HG03520 (cell line): Measurements from ENCODE around the gene SMAP2.

Experiments
- ATAC-seq: cut with Tn5 transposase; IDR thresholded peaks from one replicate; pipeline ENCODE4 v1.9.1; 2021; ENCODE audit warnings: mild to moderate bottlenecking, moderate library complexity; ENCODE audit not compliant: unreplicated experiment

The SMAP2 gene

DNA sequence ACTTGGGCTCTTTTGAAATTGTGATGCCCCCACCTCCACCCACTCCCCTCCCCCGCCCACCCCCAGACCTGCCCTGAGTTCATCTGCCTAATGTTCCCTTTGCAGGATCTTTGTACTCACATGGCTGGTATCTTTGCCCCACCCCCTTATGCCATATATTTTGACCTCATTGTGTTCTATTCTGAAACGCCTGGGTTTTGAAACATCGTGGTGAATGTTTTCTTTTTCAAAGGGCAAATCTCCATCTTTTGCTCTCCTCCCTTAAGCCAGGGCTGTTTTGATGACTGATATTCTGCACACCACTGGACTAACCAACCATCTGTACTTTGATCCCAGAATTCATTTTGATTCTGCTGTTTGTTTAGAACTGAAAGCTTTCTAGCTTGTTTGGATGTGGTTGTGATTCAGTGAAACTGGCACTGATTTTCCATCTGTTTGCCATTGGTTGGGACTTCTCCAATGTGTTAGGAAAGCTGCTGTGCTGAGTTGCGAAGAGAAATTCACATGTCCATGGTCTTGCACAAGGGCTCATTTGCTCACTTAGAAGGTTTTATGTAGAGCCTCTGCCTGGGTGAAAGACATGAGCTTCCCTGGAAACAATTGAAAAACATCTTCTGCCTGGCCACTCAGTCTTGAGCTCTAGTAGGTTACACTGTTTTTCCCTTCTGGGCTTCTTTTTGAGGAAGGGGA is 16.5 kb downstream of the SMAP2 start:
- no peak for ATAC-seq

DNA sequence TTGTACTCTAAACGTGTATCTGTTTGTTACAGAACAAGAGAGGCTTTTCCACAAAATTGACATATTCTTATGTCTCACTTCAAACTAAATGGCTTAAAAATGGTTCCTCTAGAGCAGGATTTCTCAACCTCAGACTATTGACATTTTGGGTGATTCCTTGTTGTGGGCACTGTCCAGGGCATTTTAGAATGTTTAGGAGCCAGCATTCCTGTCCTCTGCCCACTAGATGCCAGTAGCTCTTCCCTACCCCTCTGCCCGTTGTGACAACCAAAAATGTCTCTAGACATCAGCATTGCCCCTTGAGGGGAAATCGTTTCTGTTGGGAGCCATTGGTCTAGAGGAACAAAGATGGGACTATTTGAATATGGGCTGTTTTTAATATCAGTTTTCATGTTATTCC is 17.3 kb downstream of the SMAP2 start:
- ATAC-seq = no peak

DNA sequence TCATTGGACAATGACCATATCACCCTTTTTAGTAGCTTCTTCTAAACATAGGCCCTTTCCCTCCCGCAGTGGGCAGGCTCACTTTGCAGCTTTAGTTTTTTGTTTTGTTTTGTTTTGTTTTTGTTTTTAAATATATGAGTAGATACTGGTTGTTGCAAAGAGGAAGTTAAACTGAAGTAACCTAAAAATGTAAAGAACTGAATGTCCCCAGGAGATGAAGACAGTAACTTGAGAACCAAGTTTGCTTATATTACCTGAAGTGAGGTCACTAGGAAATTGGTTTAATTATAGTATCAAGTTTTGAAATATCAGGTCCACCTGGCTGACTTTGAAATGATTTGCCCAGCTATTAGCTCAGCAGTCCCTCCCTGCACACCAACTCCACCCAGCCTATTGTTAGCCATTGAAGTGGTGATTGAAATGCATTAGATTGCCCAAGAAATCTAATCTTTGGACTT is 18.2 kb downstream of the SMAP2 start:
- ATAC-seq = no peak

DNA sequence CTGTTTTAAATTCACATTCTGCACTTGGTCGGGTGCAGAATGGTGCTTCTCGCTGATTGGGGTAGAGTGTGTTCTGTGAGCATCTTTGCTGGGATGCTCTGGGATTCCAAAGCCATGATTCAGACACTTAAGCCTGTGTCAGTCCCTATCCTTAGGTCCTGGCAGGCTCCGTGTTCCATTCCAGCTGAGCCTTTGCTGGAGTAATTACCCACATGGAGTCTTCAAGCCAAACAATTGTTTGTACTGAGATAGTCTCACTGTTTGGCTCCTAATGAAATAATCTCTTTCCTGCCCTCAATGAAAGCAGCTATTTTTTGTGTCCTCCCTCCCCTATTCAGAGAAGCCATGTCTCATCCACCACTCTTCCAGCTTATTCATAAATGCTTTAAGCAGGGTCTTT is 18.7 kb downstream of the SMAP2 start:
- ATAC-seq = no peak

DNA sequence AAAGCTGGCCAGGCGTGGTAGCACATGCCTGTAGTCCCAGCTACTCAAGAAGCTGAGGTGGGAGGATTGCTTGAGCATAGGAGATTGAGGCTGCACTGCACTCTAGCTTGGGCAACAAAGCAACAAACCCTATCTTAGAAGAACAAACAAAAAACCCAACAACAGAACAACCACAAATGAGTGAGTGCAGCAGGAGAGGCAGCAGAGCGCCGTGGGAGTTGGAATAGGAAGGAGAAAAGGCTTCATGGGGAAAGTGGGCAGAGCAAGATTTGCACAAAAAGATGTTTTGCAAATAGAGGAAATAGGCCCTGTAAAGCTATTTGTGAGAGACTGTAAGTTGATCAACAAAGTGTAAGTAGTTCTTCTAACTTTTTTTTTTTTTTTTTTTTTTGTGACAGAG is 19.6 kb downstream of the SMAP2 start:
- ATAC-seq = no peak

DNA sequence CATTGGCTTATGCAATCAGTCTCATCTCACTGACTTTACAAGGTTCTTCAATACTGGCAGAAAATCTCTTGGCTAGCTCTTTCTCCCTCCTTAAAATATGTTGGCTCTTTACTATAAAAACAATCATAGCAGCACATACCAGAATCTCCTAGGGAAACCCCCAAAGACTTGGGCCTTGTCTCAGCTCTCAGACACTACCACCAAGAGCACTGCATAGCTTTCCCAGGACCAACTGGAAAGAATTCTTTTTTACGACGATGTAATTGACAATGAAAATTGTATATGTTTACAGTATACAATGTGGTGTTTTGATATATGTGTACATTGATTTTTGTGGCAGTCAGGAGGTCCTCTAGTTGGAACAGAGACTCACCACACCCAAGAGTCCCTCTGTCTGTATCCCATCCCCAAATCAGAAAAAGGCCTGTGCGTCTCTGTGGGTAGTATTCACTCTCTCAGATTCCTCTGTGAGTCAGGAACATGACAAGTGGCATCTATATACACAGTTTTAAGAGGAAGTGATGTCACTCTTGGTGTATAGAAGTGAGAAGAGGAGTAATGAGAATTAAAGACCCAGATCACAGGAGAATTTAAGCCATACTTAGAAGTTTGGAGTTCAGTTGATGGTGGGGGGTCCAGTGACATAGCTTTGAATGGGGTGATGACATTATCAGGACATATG is 21.1 kb downstream of the SMAP2 start:
- ATAC-seq = no peak

DNA sequence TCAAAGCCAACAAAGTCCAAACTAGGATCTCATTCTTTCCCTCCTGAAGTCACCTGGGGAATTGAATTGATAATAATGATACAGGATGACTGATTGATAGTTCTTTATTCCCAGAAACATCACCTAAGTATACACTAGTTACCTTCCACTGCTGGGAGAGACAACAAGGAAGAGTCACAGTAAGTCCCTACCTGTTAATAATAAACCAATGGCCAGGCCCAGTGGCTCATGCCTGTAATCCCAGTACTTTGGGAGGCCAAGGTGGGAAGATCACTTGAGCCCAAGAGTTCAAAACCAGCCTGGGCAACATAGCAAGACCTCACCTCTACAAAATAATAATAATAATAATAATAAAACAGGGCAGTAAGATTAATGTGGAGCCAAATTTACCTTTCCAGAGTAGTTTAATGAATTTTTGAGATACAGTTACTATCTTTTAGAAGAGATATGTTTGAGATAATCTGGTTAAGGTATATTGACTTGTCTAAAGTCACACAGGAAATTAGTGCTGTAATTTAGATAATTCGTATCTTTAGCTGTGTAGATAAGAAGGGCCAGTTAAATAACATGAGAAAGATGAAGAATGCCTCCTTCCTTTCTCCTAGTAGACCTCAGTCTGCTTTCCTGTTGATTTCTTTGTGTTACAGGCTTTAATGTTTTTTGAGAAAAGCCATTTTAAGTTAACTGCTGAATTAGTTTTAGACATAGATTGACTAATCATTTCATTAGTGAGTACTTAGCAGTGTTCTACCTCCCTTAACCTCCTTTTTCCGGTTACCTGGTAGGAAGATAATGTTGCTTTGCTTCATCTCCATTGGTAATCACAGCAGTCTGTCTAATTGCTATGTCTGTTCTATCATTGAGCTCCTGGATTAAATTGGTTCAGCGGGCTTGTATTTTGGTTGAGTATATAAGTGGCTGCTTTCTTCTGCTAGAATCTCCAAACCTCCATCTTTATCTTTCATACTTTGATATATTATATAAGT is 22.0 kb downstream of the SMAP2 start:
- no peak for ATAC-seq

DNA sequence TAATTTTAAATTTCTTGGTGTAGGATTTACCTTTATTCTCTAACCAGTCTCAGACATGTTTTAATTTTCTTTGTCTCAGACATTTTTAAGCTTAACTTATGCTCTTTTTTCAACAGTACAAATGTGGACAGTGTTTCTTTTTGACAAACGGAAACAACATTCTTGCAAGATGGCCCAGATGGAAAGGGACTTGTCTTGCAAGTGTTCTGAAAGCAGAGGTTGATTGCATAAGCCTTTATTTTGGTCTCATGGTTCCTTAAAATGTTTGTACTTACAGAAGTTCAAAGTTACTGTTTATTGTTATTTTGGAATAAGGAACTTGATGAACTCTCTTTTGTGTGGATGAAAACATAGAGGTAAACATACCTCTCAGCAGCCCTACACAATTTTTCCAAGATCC is 22.9 kb downstream of the SMAP2 start:
- no peak for ATAC-seq

DNA sequence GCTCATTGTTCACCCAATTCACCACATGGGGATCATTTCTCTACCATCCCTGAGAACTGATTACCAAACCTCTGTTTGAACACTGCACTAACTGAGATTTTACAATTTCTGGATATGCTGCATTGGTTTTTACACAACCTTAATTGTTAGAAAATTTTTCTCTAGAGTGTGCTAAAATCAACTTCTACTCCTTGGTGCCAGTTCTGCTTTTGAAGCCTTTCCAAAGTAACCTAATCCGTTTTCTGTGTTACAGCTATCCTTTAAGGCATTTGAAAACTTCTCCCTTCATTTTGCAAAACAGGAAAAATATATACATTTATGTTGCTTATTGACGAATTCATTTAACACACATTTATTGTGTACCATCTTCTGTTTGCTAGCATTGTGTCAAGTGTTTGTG is 23.7 kb downstream of the SMAP2 start:
- ATAC-seq = no peak

DNA sequence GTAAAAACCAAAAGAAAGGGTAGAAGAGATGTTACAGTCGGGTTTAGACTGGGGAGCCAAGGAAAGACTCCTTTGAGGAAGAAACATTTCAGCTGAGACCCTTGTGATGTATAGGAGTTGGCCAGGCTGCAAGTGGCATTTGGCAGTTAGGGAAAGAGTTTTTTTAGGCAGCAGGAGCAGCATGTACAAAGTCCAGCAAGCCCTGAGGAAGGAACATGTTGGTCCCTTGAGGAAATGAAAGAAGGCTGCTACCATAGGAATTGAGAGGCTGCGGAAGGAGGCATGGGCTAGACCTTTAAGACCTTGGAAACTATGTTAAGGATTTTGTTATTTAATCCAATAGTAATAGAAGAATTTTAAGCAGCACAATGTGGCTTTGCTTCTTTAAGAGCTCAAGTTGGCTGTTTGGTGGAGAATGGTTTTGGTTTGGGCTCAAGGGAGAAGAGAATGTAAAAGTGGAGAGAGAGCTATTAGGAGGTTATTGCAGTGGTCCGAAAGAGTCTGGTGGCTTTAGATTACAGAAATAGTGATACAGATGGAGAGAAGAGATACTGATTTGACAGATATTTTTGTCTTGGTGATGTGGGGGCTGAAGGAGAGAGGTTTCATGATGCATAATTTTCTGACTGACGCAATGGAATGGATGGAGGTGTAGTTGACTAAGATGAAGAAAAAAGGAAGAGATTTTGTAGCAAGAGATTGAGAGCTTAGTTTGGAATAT is 26.6 kb downstream of the SMAP2 start:
- peak; percentile 50 for ATAC-seq

DNA sequence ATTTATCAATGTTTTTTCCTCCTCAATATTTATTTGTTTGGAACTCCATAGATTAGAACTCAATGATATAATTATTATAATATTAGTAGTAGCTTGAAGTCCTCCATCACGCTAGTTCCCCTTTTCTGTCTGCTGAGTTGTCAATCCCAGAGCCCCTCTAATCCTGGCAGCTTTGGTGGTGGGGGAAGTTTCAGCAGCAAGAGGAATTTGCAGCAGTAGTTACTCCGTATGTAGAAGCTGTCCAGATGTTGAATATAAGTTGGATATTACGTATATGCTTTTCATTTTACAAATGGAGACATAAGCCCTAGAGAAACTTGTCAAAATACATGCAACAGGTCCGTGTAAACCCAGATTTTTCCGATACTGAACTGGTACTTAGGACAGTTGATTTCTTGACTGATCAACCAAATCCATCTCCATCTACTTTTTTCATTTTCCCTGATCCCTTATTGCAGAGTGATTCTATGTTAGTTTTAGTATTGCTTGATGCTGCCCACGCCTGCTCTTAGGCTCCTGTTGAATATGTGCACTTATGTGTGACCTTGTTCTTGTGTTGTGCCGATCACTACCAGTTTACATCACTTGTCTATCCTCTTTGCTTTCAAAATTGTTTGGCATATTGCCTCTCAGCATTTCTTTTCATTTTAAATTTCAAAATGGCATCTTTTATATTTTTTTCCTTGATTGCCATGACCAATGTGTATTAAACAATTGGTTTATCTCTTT is 28.1 kb downstream of the SMAP2 start:
- no peak for ATAC-seq

DNA sequence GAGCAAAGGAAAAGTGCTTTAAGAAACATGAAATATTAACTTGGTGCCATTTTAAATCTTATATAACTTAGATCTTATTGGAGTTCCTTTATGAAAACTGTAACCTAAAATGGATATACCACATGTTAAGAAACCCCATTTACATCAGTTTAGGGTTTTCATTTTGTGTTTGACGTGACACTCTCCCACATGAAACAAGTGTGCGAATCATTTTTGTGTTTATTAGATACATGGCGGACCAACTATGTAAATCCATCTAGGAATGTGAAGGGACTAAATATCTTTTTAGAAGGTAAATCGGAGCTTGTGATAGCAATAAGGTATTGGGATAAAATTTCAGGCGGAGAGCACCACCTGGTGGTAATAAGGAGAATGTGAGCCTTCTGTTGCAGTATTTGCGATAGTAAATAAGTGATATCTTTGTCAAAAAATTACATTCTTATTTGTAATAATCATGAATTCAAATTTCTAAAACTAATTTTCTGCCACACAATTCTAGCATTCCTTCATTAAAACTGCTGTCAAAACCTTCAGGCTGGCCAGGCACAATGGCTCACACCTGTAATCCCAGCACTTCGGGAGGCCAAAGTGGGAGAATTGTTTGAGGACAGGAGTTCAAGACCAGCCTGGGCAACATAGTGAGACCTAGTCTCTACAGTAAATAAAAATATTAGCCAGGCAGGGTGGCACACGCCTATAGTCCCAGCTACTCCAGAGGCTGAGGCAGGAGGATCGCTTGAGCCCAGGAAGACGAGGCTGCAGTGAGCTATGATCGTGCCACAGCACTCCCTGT is 31.3 kb downstream of the SMAP2 start:
- ATAC-seq = no peak

DNA sequence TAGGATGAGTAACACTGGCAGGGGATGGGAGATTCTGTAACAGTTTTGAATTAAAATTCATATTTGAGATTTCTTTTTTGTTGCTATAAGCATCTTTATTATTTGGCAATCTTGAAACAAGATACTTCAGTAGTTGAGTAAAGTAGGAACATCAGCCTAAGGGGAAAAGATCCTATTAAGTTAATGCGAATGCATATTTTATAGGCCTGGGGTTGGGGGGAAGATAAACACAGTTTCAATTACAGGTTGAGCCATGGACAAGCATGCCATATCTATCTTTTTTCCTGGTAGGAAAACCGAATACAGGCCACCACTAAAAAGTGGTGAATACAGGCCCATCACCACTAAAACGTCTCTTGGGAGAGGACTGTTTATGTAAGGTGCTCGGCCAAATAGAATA is 32.3 kb downstream of the SMAP2 start:
- ATAC-seq = no peak

DNA sequence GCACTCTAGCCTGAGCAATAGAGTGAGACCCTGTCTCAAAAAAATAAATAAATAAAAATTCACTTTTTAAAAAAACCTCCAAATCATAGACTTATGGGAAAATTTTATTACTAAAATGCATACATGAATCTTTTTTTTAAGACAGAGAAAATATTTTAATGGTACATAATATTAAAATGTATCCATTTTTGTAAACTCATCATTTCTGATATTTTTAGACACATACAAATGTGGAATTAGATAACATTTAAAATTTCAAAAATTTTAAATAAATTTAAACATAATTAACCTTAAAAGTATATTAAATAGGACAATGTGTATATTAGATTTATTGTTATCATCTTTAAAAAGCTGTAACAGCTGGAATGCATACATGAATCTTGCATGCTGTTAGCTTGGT is 33.9 kb downstream of the SMAP2 start:
- no peak for ATAC-seq

DNA sequence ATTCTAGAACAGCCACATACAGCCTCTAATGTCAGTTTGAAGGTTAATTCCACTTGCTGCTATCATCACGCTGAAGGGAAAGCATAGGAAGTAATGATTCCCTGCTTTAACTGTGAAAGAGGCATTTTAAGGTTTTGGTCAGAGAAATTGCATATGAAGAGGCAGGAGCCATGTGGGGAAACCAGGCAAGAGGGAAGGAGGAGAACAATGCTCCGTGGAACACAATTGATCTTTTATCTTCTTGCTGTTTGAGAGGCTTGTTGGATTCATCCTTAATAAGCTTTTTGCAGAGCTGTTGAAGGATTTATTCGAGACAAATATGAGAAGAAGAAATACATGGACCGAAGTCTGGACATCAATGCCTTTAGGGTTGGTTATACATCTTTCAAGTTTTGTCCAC is 35.9 kb downstream of the SMAP2 start:
- ATAC-seq = no peak

DNA sequence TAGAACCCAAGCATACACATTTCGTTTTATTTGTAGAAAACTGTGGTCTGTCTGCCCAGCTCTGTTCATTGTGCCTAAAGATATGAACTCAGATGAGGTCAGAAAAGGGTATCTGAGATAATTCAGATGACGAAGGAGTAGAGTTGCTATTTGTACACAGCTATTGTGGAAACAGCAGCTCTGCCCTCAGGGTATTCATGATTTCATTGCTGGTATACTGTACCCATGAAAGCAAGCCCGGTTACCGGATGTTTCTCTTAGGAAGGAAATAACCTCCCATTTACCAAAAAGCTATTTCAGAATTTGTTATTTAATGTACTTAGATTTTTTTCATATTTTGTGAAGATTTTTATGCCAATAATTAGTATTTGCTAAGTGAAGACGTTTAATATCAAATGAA is 37.8 kb downstream of the SMAP2 start:
- no peak for ATAC-seq

DNA sequence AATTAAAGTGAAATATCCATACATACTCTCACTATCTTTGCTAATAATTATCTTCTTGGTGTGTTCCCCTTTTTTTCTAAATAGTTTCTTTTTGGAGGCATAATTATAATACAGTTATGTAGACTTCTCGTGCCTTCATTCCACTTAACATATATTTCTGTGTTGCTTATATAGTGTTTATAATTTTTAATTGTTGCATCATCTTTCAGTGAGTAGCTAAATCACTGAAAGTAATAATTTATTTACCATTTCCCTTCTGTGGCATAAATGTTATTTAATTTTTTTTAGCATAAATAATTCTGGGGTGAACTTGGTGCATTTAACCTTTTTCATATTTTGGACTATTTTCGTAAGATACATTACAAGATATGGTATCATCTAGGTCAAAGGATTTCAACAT is 38.3 kb downstream of the SMAP2 start:
- no peak for ATAC-seq

DNA sequence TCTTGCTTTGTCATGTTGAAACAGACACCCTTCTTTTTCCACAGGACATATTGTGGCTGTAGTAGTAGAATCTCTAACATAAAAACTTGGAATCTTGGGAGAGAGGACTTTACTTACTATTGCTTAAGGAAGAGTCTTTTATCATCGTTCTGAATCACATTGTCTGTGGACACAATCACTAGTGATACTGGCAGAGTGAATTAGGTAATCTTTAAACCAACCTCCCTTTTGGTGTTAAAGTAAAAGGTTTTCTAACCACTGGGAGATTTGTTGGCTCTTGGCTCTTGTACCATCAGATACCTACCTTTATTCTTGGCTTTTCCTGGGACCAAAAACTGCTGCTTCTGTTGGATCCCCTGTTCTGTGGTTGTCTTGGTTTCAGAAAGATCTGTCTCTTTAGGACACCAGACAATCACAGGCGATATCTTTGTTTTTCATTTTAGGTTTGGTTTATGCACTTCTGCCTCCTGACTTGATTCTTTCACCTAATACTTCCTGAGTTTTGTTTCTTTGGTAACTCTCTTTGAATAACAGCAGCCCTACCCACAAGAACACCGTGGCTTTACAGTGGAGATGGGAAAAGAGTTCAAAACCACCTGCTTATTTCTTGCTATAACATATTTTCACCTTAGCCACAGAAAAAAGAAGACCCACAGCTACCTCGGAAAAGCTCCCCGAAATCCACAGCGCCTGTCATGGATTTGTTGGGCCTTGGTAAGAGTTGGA is 40.2 kb downstream of the SMAP2 start:
- ATAC-seq = no peak

DNA sequence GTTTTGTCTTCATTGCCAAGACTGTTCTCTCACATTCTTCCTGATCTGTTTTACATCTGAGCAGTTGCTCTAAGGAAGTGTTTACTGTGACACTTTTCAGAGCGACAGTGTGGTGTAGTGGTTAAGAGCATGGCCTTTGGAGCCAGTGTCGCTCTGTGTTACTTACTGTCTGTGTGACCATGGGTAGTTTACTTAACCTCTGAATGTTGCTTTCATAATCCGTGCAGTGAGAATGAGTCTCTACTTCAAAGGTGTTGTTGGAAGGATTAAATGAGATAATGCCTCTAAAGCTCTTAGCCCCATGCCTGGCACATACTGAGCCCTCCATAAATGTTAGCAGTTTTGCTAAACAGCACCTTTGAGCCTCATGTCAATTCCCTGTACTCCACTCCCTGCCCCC is 40.8 kb downstream of the SMAP2 start:
- no peak for ATAC-seq
